ENCODE results near the gene NFKBIB. TPM values are rescaled to one million over a fixed set of nuclear protein-coding genes. Genes with fewer than 3 reads are reported as not detected.
A peak's percentile ranks its signal among the peaks of the same experiment; 100 is the strongest.
"Not testable (repeated sequence)": the region's sequence is repeated elsewhere in the genome, so short reads cannot be mapped to it uniquely, and the experiment has no call there.

Gene NFKBIB
- total RNA-seq (2014; rRNA removed; shearing (Covaris generic)), result 17.0 and 19.1 TPM in 2 replicates
- polyA plus RNA-seq (2014; cell fraction: nucleus; rRNA removed), result 24.5 and 45.2 TPM in 2 replicates

DNA sequence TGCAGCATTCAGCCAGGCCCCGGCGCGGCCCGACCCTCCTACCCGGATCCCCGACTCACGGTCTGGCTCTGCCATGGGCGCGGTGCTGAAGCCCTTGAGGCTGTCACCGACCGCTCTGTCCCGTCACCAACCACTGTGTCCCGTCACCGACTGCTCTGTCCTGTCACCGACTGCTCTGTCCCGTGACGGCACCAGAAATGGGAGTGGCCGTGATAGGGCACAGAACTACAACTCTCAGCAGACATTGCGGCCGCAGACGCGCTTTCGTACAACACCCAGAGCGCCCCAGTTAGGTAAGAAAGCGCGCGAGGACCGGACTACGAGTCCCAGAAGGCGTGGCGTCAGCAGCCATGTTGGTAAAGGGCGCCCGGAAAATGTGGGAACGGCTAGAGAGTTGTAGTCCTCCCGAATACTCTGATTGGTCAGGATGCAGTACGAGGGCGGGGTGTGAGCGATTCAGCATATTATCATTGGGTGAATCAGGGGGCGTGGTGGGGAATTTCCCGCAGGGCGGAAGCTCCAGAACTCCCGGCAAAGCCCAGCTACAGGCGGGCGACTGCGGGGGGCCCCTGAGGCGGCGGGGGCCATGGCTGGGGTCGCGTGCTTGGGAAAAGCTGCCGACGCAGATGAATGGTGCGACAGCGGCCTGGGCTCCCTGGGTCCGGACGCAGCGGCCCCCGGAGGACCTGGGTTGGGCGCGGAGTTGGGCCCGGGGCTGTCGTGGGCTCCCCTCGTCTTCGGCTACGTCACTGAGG is at the start of gene NFKBIB, which contains the start of gene SIRT2:
NFKBIB (plus strand) TSS at position 523 of the 755 bp plus-strand sequence; CDS start at position 587, 64 bp downstream.
SIRT2 (minus strand) TSS at position 172 of the 755 bp plus-strand sequence; CDS start at position 75, 97 bp downstream.
- DNase-seq (ENCODE audit: extremely low read depth, low read depth), result peak; percentile 99

DNA sequence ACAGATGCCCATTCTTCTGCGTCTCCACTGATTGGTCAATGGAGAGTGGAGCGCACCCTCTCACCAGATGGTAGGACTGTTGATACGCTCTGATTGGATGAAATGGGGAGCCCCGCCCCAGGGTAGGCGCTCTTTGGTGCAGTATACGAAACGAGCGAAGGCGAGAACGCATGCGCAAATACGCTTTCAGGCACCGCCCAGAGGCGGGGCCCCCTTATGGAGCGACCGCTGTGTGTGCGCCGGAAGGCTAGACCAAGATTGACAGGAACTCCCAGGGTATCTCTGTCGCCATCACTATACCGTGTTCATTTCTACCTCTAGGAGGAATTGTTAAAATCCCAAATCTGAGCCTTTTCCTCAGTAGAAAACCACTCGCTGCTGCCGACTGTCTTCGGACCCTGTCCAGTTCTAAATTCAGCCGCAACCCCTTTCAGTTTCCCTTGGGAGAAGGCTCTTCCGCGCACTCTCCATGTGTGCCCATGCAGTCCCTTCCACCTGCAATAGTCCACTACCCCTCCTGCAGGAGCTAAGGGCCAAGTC is 49.3 kb upstream of the NFKBIB start:
- DNase-seq (ENCODE audit: extremely low read depth, low read depth), result no peak

- no peak for DNase-seq (ENCODE audit: extremely low read depth, low read depth)
These were observed 48.7 kb upstream of the NFKBIB start for GRCh38 chr19:38850976-38851621.

GRCh38 chr19:38851622-38852230 is 48.0 kb upstream of the NFKBIB start:
- peak; percentile 86 for DNase-seq (ENCODE audit: extremely low read depth, low read depth)

- peak; percentile 39 for DNase-seq (ENCODE audit: extremely low read depth, low read depth)
These were observed 47.3 kb upstream of the NFKBIB start for GRCh38 chr19:38852231-38853044.

GRCh38 chr19:38853214-38853613 is 46.6 kb upstream of the NFKBIB start:
- DNase-seq (ENCODE audit: extremely low read depth, low read depth), result no peak

- not testable (repeated sequence) for DNase-seq (ENCODE audit: extremely low read depth, low read depth)
These were observed 44.8 kb upstream of the NFKBIB start for GRCh38 chr19:38854961-38855360.

- DNase-seq (ENCODE audit: extremely low read depth, low read depth), result not testable (repeated sequence)
These were observed 44.0 kb upstream of the NFKBIB start for GRCh38 chr19:38855751-38856150.

DNA sequence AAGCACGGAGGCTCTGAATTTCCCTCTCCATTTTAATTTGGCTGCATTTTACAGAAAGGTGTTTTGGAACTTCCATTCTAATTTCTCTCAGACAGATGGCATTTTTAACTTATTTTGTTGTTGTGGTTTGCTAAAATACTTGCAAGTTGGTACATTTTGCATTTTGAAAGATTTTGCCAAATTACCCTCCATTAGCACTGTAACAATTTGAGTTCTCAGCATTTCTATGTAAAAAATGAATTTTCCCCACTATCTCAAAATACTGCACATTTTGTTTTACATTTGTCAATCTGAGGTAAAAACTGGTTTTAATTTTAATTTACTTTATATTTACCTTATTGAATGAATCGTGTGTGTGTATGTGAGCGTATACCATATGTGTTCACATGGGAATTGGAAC is 43.0 kb upstream of the NFKBIB start:
- DNase-seq (ENCODE audit: extremely low read depth, low read depth), result no peak

GRCh38 chr19:38859631-38860204 is 40.1 kb upstream of the NFKBIB start:
- DNase-seq (ENCODE audit: extremely low read depth, low read depth), result not testable (repeated sequence)

DNA sequence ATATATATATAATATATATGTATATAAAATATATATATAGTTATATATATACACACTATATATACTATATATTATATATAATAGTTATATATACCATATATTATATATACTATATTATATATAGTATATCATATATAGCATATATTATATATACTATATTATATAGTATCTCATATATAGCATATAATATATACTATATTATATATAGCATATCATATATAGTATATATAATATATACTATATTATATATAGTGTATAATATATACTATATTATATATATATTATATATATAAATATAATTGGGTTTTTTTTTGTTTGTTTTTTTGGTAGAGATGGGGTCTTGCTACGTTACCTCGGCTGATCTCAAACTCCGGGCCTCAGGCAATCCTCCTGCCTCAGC is 38.4 kb upstream of the NFKBIB start:
- no peak for DNase-seq (ENCODE audit: extremely low read depth, low read depth)

- peak; percentile 70 for DNase-seq (ENCODE audit: extremely low read depth, low read depth)
These were observed 37.3 kb upstream of the NFKBIB start for GRCh38 chr19:38862321-38863059.

DNA sequence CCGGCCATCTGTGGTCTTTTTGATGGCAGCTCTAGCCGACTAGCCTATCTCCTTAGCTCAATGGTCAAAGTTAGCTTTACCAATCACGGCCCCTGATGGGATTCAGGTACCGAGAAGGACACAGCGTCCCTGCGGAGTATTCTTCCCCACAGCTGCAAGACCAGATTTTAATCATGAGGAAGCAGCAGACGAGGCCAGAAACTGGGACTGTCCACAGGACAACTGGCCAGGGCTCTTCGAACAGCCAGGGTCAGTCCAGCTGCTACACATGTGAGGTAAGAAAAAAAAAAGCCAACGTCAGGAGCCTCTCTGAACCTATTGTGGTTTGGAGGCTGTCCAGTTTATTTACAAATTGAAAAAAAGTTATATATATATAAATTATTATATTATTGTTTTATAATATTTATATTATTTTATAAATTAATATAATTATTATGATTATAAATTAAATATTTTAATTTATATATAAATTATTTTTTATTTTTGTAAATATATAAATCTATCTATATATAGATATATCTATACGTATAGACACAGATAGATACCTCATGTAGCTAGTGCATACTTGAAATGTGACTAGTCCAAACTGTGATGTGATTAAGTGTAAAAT is 32.5 kb upstream of the NFKBIB start:
- no peak for DNase-seq (ENCODE audit: extremely low read depth, low read depth)

DNA sequence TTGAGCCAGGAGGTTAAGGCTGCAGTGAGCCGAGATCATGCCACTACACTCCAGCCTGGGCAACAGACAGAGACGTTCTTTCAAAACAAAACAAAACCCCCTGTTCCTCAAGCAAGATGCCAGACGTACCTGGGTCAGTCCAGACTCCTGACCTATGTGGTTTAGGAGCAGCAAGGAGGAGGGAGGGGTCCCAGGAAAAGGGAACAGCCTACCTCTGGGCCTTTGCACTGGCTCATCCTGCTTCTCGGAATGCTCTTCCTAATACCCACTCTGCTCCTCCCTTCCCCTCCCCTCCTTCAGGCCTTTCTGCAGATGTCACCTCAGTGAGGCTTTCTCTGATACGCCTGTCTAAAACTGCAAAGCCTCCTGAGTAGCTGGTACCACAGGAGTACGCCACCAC is 31.2 kb upstream of the NFKBIB start:
- DNase-seq (ENCODE audit: extremely low read depth, low read depth), result no peak

DNA sequence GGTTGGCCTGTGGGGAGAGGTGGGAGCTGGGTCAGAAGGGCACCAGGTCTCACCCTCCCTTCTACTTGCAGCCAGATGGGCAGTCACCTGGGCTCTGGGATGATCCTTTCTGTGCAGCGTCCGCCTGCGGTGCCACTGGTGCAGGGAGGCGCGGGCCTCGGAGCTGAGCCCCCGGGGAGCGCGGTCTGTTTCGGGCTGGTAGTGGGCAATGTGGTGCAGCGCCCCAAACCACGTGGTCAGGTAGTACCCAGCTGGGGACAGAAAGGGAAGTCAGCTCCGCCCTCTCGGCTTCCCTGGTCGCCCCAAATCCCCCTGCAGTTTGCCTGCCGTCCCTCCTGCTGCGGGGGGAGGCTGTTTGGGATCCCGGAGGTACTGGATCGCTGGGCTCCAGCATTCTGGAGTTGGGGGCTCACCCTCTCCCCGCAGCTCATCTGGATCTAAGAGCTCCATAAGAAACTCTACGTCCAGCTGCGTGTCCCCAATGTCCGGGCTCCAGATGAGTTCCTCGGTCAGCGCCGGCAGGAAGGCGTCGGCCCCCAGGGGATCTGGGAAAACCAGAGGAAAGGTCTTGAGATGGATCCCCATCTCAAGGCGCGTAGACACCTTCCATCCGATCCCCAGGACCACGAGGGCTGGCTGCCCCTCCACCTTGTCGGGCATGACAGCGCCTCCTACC is 30.5 kb upstream of the NFKBIB start:
- DNase-seq (ENCODE audit: extremely low read depth, low read depth), result no peak

GRCh38 chr19:38869836-38870607 is 29.7 kb upstream of the NFKBIB start:
- no peak for DNase-seq (ENCODE audit: extremely low read depth, low read depth)

DNA sequence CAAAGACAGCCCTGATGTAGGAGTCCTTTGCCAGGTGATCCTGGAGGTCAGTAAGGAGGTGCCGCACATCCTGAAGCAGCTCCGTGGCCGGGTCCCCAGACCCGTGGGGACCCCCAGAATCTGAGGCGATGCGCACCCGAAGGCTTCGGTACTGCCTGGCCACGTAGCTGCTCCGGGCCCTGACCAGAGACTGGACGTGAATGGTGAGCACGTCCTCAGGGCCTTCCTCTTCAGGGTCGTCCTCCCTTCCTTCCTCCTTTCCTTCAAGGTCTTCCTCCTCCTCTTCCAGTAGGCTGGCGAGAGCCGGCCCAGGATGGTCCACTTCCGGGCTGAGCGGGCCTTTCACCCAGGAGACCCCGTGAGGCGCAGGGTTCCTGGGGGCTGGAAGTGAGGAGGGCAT is 29.2 kb upstream of the NFKBIB start:
- DNase-seq (ENCODE audit: extremely low read depth, low read depth), result no peak
